Measurements from ENCODE around the gene DTX3.
A peak's percentile ranks its signal among the peaks of the same experiment; 100 is the strongest.

Gene DTX3

DNA sequence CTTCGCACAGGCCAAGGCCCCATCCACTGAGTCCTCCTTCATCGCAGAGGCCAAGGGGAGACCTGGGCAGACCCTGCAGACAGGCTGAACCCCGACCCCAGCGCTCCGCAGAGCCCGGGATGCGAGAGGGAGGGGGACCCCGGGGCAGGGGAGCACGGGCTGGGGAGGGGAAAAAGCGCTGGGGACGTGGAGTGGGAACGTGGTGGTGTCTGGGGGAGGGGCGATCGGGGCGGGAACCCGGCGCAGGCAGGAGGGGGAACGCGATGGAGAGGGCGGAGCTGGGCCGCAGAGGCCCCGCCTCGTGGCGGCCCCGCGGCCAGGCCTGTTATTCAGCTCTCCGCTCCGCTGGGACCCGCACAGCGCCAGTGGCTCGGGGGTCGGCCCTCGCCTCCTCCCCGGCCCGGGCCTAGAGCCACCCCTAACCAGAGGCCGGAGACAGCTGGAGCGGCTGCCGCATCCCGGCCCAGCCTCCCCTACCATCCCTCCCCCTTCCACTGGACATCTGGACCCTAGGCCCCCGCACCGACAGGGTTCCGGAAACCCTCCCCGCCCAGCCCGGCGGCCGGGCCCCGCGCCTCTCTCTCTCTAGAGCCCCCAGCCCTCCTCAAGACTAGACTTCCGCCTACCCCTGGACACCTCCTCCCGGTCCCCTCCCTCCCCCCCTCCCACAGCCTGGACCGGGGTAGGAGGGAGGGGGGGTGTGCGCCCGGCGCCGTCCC is 6.6 kb downstream of the DTX3 start, which contains the start of gene ARHGEF25 (continued):
- TF ChIP-seq, protein P1, sequence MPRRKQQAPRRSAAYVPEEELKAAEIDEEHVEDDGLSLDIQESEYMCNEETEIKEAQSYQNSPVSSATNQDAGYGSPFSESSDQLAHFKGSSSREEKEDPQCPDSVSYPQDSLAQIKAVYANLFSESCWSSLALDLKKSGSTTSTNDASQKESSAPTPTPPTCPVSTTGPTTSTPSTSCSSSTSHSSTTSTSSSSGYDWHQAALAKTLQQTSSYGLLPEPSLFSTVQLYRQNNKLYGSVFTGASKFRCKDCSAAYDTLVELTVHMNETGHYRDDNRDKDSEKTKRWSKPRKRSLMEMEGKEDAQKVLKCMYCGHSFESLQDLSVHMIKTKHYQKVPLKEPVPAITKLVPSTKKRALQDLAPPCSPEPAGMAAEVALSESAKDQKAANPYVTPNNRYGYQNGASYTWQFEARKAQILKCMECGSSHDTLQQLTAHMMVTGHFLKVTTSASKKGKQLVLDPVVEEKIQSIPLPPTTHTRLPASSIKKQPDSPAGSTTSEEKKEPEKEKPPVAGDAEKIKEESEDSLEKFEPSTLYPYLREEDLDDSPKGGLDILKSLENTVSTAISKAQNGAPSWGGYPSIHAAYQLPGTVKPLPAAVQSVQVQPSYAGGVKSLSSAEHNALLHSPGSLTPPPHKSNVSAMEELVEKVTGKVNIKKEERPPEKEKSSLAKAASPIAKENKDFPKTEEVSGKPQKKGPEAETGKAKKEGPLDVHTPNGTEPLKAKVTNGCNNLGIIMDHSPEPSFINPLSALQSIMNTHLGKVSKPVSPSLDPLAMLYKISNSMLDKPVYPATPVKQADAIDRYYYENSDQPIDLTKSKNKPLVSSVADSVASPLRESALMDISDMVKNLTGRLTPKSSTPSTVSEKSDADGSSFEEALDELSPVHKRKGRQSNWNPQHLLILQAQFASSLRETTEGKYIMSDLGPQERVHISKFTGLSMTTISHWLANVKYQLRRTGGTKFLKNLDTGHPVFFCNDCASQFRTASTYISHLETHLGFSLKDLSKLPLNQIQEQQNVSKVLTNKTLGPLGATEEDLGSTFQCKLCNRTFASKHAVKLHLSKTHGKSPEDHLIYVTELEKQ (tag by site-specific recombination; IDR thresholded peaks at IDR 0.05; ENCODE audit: borderline replicate concordance), result 0 out of 2 replicates have a peak, but pooled peaks have one; percentile 7
- TF ChIP-seq TRIM28 (IDR thresholded peaks at IDR 0.05; ENCODE audit: borderline replicate concordance, low read length) (no peak), SALL2 (tag by site-specific recombination; IDR thresholded peaks at IDR 0.05; ENCODE audit: borderline replicate concordance) (no peak), ZNF366 (tag by site-specific recombination; conservative IDR thresholded peaks at IDR 0.05) (no peak), PRDM1 (tag by site-specific recombination; IDR thresholded peaks at IDR 0.05) (no peak), ZNF184 (tag by site-specific recombination; IDR thresholded peaks at IDR 0.05) (no peak), SETDB1 (IDR thresholded peaks at IDR 0.05; ENCODE audit: insufficient read length, low read length) (no peak), ZNF549 (tag by site-specific recombination; IDR thresholded peaks at IDR 0.05) (no peak), SP7 (tag by site-specific recombination; IDR thresholded peaks at IDR 0.05) (peak; percentile 69), ZNF623 (tag by site-specific recombination; IDR thresholded peaks at IDR 0.05) (no peak), ZNF16 (tag by site-specific recombination; IDR thresholded peaks at IDR 0.05; ENCODE audit: low read depth) (no peak), ZNF544 (tag by site-specific recombination; IDR thresholded peaks at IDR 0.05) (no peak), ZNF555 (tag by site-specific recombination; conservative IDR thresholded peaks at IDR 0.05) (no peak), ZNF558 (tag by site-specific recombination; IDR thresholded peaks at IDR 0.05) (no peak), ZNF274 (IDR thresholded peaks at IDR 0.05; ENCODE audit: low read length) (no peak), ZNF274 (tag by site-specific recombination; IDR thresholded peaks at IDR 0.05; ENCODE audit: borderline replicate concordance) (no peak), ZNF776 (tag by site-specific recombination; IDR thresholded peaks at IDR 0.05; ENCODE audit: borderline replicate concordance) (no peak)
- TF ChIP-seq, protein P2, sequence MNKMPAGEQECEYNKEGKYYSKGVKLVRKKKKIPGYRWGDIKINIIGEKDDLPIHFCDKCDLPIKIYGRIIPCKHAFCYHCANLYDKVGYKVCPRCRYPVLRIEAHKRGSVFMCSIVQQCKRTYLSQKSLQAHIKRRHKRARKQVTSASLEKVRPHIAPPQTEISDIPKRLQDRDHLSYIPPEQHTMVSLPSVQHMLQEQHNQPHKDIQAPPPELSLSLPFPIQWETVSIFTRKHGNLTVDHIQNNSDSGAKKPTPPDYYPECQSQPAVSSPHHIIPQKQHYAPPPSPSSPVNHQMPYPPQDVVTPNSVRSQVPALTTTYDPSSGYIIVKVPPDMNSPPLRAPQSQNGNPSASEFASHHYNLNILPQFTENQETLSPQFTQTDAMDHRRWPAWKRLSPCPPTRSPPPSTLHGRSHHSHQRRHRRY (tag by site-specific recombination; IDR thresholded peaks at IDR 0.05), result no peak
- TF ChIP-seq, protein P3, sequence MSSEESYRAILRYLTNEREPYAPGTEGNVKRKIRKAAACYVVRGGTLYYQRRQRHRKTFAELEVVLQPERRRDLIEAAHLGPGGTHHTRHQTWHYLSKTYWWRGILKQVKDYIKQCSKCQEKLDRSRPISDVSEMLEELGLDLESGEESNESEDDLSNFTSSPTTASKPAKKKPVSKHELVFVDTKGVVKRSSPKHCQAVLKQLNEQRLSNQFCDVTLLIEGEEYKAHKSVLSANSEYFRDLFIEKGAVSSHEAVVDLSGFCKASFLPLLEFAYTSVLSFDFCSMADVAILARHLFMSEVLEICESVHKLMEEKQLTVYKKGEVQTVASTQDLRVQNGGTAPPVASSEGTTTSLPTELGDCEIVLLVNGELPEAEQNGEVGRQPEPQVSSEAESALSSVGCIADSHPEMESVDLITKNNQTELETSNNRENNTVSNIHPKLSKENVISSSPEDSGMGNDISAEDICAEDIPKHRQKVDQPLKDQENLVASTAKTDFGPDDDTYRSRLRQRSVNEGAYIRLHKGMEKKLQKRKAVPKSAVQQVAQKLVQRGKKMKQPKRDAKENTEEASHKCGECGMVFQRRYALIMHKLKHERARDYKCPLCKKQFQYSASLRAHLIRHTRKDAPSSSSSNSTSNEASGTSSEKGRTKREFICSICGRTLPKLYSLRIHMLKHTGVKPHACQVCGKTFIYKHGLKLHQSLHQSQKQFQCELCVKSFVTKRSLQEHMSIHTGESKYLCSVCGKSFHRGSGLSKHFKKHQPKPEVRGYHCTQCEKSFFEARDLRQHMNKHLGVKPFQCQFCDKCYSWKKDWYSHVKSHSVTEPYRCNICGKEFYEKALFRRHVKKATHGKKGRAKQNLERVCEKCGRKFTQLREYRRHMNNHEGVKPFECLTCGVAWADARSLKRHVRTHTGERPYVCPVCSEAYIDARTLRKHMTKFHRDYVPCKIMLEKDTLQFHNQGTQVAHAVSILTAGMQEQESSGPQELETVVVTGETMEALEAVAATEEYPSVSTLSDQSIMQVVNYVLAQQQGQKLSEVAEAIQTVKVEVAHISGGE (tag by site-specific recombination; conservative IDR thresholded peaks at IDR 0.05; ENCODE audit: low read depth), result peak; percentile 58
- TF ChIP-seq, protein P4, sequence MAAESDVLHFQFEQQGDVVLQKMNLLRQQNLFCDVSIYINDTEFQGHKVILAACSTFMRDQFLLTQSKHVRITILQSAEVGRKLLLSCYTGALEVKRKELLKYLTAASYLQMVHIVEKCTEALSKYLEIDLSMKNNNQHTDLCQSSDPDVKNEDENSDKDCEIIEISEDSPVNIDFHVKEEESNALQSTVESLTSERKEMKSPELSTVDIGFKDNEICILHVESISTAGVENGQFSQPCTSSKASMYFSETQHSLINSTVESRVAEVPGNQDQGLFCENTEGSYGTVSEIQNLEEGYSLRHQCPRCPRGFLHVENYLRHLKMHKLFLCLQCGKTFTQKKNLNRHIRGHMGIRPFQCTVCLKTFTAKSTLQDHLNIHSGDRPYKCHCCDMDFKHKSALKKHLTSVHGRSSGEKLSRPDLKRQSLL (tag by site-specific recombination; IDR thresholded peaks at IDR 0.05), result peak; percentile 26; the same call in 1 of the 2 replicates
- TF ChIP-seq, protein P5, sequence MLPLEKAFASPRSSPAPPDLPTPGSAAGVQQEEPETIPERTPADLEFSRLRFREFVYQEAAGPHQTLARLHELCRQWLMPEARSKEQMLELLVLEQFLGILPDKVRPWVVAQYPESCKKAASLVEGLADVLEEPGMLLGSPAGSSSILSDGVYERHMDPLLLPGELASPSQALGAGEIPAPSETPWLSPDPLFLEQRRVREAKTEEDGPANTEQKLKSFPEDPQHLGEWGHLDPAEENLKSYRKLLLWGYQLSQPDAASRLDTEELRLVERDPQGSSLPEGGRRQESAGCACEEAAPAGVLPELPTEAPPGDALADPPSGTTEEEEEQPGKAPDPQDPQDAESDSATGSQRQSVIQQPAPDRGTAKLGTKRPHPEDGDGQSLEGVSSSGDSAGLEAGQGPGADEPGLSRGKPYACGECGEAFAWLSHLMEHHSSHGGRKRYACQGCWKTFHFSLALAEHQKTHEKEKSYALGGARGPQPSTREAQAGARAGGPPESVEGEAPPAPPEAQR (tag by site-specific recombination; IDR thresholded peaks at IDR 0.05), result no peak
- TF ChIP-seq, protein P6, sequence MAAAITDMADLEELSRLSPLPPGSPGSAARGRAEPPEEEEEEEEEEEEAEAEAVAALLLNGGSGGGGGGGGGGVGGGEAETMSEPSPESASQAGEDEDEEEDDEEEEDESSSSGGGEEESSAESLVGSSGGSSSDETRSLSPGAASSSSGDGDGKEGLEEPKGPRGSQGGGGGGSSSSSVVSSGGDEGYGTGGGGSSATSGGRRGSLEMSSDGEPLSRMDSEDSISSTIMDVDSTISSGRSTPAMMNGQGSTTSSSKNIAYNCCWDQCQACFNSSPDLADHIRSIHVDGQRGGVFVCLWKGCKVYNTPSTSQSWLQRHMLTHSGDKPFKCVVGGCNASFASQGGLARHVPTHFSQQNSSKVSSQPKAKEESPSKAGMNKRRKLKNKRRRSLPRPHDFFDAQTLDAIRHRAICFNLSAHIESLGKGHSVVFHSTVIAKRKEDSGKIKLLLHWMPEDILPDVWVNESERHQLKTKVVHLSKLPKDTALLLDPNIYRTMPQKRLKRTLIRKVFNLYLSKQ (tag by site-specific recombination; IDR thresholded peaks at IDR 0.05; ENCODE audit: borderline replicate concordance), result no peak
- TF ChIP-seq, protein P7, sequence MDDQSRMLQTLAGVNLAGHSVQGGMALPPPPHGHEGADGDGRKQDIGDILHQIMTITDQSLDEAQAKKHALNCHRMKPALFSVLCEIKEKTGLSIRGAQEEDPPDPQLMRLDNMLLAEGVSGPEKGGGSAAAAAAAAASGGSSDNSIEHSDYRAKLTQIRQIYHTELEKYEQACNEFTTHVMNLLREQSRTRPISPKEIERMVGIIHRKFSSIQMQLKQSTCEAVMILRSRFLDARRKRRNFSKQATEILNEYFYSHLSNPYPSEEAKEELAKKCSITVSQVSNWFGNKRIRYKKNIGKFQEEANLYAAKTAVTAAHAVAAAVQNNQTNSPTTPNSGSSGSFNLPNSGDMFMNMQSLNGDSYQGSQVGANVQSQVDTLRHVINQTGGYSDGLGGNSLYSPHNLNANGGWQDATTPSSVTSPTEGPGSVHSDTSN (CRISPR knock-in tag; IDR thresholded peaks at IDR 0.05), result no peak
- TF ChIP-seq, protein P8, sequence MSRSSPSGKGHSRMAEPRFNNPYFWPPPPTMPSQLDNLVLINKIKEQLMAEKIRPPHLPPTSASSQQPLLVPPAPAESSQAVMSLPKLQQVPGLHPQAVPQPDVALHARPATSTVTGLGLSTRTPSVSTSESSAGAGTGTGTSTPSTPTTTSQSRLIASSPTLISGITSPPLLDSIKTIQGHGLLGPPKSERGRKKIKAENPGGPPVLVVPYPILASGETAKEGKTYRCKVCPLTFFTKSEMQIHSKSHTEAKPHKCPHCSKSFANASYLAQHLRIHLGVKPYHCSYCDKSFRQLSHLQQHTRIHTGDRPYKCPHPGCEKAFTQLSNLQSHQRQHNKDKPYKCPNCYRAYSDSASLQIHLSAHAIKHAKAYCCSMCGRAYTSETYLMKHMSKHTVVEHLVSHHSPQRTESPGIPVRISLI (tag by site-specific recombination; IDR thresholded peaks at IDR 0.05), result no peak
